Omental fat pad (tissue), 4 donors: ENCODE measurements around the gene ALPP. TPM values are rescaled to one million over a fixed set of nuclear protein-coding genes. Genes with fewer than 3 reads are reported as not detected.
"Not testable (repeated sequence)": the region's sequence is repeated elsewhere in the genome, so short reads cannot be mapped to it uniquely, and the experiment has no call there.

Experiments
- ATAC-seq: fragments of 150-250 bp; one replicate; pipeline ENCODE4 v1.9.1; 2016; ENCODE audit warnings: mild to moderate bottlenecking, moderate library complexity; ENCODE audit not compliant: low FRiP score
- DNase-seq: peaks from one replicate; pipeline ENCODE4 v3.0.0-alpha.2; 2019; ENCODE audit warnings: low spot score
- CTCF ChIP-seq, 3 donors: fragments of 450-650 bp; IDR thresholded peaks; one replicate each; pipeline ENCODE4 v1.5.1; 2016 to 2017; ENCODE audit warnings: antibody characterized with exemption in 3 of 3, mild to moderate bottlenecking in 3 of 3, moderate library complexity in 2 of 3
- total RNA-seq, 4 donors: library from RNA; depleted of rRNA; stranded (reverse); fragments of >200 nt; gene quantifications; one replicate each; pipeline ENCODE4 v1.1.0, GENCODE V29; 2016

The ALPP gene
- total RNA-seq, 4 donors from 2014 or later = not detected

- ATAC-seq (no peak), DNase-seq (no peak)
- no peak for TF ChIP-seq CTCF (IDR thresholded peaks at IDR 0.05)
Observed at GRCh38 chr2:232369126-232369951, 9.2 kb upstream of the ALPP start.

- not testable (repeated sequence) for DNase-seq, ATAC-seq
Observed at GRCh38 chr2:232370007-232370406, 8.5 kb upstream of the ALPP start.

- no peak for DNase-seq
Observed at GRCh38 chr2:232372231-232373208, 6.0 kb upstream of the ALPP start.

GRCh38 chr2:232374356-232374755 is 4.2 kb upstream of the ALPP start:
- ATAC-seq (no peak), DNase-seq (no peak)

More at GRCh38 chr2:232372231-232373208, 6.0 kb upstream of the ALPP start:
- no peak for ATAC-seq
- TF ChIP-seq CTCF (IDR thresholded peaks at IDR 0.05) = no peak

GRCh38 chr2:232375164-232375563 is 3.4 kb upstream of the ALPP start:
- TF ChIP-seq CTCF (IDR thresholded peaks at IDR 0.05) = no peak
- ATAC-seq (no peak), DNase-seq (no peak)

More at GRCh38 chr2:232374356-232374755, 4.2 kb upstream of the ALPP start:
- TF ChIP-seq CTCF (IDR thresholded peaks at IDR 0.05) = no peak

GRCh38 chr2:232376260-232376659 is 2.3 kb upstream of the ALPP start:
- no peak for TF ChIP-seq CTCF (IDR thresholded peaks at IDR 0.05)
- DNase-seq (no peak), ATAC-seq (no peak)

- ATAC-seq (no peak), DNase-seq (no peak)
- no peak for TF ChIP-seq CTCF (IDR thresholded peaks at IDR 0.05)
Observed at GRCh38 chr2:232376713-232377112, 1.8 kb upstream of the ALPP start.
